HEK293T (cell line): Measurements from ENCODE around the gene S100P.

ENCODE experiments used
- ARNT ChIP-seq: fragments of 450-650 bp; IDR thresholded peaks from 2 replicates; pipeline ENCODE4 v1.6.1; 2017; ENCODE audit warnings: mild to moderate bottlenecking
- BHLHE40 ChIP-seq: fragments of 450-650 bp; IDR thresholded peaks from 2 replicates; pipeline ENCODE4 v1.6.1; 2016; ENCODE audit warnings: mild to moderate bottlenecking, moderate library complexity, borderline replicate concordance
- FOXA1 ChIP-seq: fragments of 450-650 bp; IDR thresholded peaks from 2 replicates; pipeline ENCODE4 v1.6.1; 2016; ENCODE audit warnings: mild to moderate bottlenecking
- FOXK2 ChIP-seq: fragments of 450-650 bp; IDR thresholded peaks from 2 replicates; pipeline ENCODE4 v1.6.1; 2016; ENCODE audit warnings: mild to moderate bottlenecking
- FOXM1 ChIP-seq: fragments of 450-650 bp; IDR thresholded peaks from 2 replicates; pipeline ENCODE4 v1.6.1; 2017; ENCODE audit warnings: mild to moderate bottlenecking, borderline replicate concordance
- HDGF ChIP-seq: fragments of 450-650 bp; IDR thresholded peaks from 2 replicates; pipeline ENCODE4 v1.6.1; 2017; ENCODE audit warnings: antibody characterized with exemption, borderline replicate concordance
- L3MBTL2 ChIP-seq: fragments of 450-650 bp; conservative IDR thresholded peaks from 2 replicates; pipeline ENCODE4 v1.6.1; 2016; ENCODE audit warnings: mild to moderate bottlenecking
- NFRKB ChIP-seq: fragments of 450-650 bp; IDR thresholded peaks from 2 replicates; pipeline ENCODE4 v1.6.1; 2016; ENCODE audit warnings: mild to moderate bottlenecking, moderate library complexity
- SP1 ChIP-seq: fragments of 450-650 bp; IDR thresholded peaks from 2 replicates; pipeline ENCODE4 v1.6.1; 2017
- SUZ12 ChIP-seq: fragments of 450-650 bp; IDR thresholded peaks from 2 replicates; pipeline ENCODE4 v1.6.1; 2016; ENCODE audit warnings: mild to moderate bottlenecking
- TARDBP ChIP-seq: fragments of 450-650 bp; IDR thresholded peaks from 2 replicates; pipeline ENCODE4 v1.6.1; 2016
- TF ChIP-seq, protein P1 (sequence below): fragments of 450-650 bp; IDR thresholded peaks from 2 replicates; pipeline ENCODE4 v1.6.1; 2016

DNA sequence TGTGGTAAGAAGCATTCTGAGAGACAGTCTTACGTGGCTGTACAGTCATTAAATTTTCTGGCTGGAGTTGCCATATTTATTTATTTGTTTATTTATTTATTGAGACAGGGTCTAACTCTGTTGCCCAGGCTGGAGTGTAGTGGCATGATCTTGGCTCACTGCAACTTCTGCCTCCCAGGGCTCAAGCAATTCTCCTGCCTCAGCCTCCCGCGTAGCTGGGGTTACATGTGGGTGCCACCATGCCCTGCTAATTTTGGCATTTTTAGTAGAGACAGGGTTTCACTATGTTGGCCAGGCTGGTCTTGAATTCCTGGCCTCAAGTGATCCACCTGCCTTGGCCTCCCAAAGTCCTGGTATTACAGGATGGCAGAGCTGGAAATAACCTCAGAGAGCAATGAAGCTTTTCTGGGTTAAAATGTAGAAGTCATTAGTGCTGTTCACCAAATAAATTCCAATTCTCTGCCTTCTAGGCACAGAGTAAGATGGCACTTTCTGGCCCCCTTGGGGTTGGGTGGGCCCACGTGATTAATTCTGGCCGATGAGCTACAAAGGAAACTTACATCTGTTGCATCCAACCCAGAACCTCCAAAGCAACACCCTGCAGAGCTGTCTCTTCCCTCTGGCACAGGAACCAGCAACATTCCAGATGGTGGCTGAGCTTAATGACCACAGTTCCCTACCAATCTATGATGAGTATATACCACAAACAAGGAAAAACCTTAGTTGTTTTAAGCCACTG lies 48.7 kb upstream of the S100P start:
- no peak for TF ChIP-seq L3MBTL2
- no peak for TF ChIP-seq HDGF
- TF ChIP-seq FOXK2 = no peak
- TF ChIP-seq FOXM1 = no peak
- TF ChIP-seq BHLHE40 = no peak
- TF ChIP-seq SUZ12 = no peak
- no peak for TF ChIP-seq FOXA1
- no peak for TF ChIP-seq TARDBP
- TF ChIP-seq NFRKB = no peak
- TF ChIP-seq ARNT = no peak
- no peak for TF ChIP-seq SP1
- TF ChIP-seq, protein P1, sequence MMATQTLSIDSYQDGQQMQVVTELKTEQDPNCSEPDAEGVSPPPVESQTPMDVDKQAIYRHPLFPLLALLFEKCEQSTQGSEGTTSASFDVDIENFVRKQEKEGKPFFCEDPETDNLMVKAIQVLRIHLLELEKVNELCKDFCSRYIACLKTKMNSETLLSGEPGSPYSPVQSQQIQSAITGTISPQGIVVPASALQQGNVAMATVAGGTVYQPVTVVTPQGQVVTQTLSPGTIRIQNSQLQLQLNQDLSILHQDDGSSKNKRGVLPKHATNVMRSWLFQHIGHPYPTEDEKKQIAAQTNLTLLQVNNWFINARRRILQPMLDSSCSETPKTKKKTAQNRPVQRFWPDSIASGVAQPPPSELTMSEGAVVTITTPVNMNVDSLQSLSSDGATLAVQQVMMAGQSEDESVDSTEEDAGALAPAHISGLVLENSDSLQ = no peak
